Nephron (organoid): ENCODE data around the gene EDEM2.
A peak's percentile ranks its signal among the peaks of the same experiment; 100 is the strongest.

Experiments
- H3K27ac Mint-ChIP-seq, 3 experiments: 2 replicates each; pipeline ENCODE4 v1.8.0; 2020; ENCODE audit warnings: mixed read lengths in 3 of 3, mild to moderate bottlenecking in 2 of 3, moderate library complexity in 1 of 3
- H3K27me3 Mint-ChIP-seq: 2 replicates; pipeline ENCODE4 v1.8.0; 2021; ENCODE audit warnings: low read depth, mild to moderate bottlenecking, moderate library complexity, mixed read lengths
- H3K36me3 Mint-ChIP-seq: 2 replicates; pipeline ENCODE4 v1.8.0; 2020; ENCODE audit warnings: low read depth, mixed read lengths
- H3K4me1 Mint-ChIP-seq: 2 replicates; pipeline ENCODE4 v1.8.0; 2020; ENCODE audit warnings: mixed read lengths
- H3K4me3 Mint-ChIP-seq, 3 experiments: 2 replicates each; pipeline ENCODE4 v1.8.0; 2020; ENCODE audit warnings: mild to moderate bottlenecking in 3 of 3, mixed read lengths in 3 of 3, moderate library complexity in 2 of 3
- H3K9me3 Mint-ChIP-seq: 2 replicates; pipeline ENCODE4 v1.8.0; 2020; ENCODE audit warnings: mixed read lengths
- TF ChIP-seq, protein P1 (sequence below), 3 experiments: fragments of 200-600 bp; sonication (generic); IDR thresholded peaks; one replicate each; pipeline ENCODE4 v1.5.0; 2021; ENCODE audit warnings: antibody characterized with exemption in 3 of 3; ENCODE audit not compliant: unreplicated experiment in 3 of 3

The EDEM2 gene

DNA sequence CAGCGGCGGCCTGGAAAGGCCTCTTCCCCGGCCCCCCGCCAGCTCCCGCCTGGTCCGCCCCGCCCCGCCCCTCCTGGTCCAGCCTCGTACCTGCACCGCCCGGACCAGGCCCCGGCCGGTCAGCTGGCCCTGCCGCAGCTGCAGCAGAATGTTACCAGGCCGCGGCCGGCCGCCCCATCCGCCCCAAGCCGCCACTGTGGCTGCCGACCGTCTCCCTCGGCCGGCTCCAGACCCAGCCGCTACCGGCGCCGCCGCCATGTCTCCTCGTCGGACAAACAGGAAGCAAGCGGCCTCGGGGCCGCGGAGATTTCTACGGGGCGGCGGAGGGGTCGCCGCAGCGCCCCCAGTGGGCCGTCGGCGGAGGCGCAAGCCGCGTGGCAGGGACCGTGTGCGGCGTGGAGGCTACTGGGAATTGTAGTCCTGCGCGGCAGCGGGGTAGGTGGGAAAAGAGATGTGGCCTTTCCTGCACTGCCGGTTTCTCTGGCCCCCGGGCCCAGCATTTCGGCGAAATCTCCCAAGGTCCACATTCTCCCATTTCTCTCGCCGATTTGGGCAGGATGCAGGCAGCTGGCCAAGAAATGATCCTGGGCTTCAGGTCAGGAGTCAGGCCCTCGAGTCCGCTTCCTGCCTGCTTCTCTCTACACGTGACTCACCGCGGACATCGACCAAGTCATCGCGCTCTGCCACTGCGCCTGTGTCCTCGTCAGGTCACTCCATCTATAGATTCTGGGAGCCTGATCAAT, 54.4 kb downstream of the EDEM2 start, which contains the start of gene TRPC4AP:
Gene TRPC4AP (minus strand): TSS at position 284 of the 743 bp plus-strand sequence. CDS start 26 bp downstream, at position 258.
- TF ChIP-seq, protein P1, sequence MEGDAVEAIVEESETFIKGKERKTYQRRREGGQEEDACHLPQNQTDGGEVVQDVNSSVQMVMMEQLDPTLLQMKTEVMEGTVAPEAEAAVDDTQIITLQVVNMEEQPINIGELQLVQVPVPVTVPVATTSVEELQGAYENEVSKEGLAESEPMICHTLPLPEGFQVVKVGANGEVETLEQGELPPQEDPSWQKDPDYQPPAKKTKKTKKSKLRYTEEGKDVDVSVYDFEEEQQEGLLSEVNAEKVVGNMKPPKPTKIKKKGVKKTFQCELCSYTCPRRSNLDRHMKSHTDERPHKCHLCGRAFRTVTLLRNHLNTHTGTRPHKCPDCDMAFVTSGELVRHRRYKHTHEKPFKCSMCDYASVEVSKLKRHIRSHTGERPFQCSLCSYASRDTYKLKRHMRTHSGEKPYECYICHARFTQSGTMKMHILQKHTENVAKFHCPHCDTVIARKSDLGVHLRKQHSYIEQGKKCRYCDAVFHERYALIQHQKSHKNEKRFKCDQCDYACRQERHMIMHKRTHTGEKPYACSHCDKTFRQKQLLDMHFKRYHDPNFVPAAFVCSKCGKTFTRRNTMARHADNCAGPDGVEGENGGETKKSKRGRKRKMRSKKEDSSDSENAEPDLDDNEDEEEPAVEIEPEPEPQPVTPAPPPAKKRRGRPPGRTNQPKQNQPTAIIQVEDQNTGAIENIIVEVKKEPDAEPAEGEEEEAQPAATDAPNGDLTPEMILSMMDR (IDR thresholded peaks at IDR 0.05; ENCODE audit: unreplicated experiment in 3 of 3), result peak; percentile 96 to 99 (median 99)
- H3K27me3 Mint-ChIP-seq, result no peaks in the 10 kb centered on the region
- H3K9me3 Mint-ChIP-seq, result no peaks in the 10 kb centered on the region
- H3K4me1 Mint-ChIP-seq, result peaks cover 46% of the 10 kb centered on the region
- H3K36me3 Mint-ChIP-seq, result peaks cover 8% of the 10 kb centered on the region
- peak within 1 kb of the TSS; percentile 86 to 98 (median 96) for H3K27ac Mint-ChIP-seq
- peak within 1 kb of the TSS; percentile 90 to 99 (median 92) for H3K4me3 Mint-ChIP-seq

DNA sequence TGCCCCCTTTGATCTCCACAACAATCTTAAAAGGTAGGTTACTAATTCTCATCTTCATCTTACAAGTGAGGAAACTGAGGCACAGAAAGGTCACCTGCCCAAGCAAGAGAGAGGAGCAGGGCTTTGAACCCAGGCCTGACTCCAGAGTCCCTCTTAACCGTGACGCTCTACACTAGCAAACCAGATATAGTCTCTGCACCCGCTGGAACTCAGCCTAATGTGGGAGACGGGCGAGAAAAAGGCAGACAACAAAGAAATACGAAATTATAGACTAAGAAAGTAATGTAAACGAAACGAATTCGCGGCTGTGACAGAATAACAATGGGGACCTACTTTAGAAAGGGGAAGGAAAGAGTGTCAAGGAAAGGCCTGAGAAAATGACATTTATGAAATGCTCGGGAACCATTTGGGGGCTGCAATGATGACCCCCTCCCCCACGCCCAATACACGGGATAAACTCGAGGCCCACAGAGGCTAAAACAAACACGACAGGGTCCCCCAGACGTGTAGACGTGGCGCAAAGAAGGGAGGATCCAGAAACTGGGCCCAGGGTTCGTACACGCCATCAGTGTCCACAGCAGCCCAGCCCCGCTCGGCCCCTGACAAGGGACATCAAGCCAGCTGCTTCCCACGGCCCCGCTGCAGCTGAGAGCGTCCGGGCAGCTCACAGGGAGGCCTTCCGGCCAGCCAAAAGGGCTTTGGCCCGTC, 55.2 kb downstream of the EDEM2 start:
- TF ChIP-seq, protein P1 (IDR thresholded peaks at IDR 0.05; ENCODE audit: unreplicated experiment in 3 of 3), result no peak
- peaks cover 49% of the 10 kb centered on the region for H3K4me1 Mint-ChIP-seq
- H3K36me3 Mint-ChIP-seq, result peaks cover 12% of the 10 kb centered on the region
- no peaks in the 10 kb centered on the region for H3K27me3 Mint-ChIP-seq
- H3K27ac Mint-ChIP-seq, result peak overlapping the region; percentile 86 to 96 (median 94)
- H3K4me3 Mint-ChIP-seq, result peak overlapping the region; percentile 90 to 99 (median 92)
- H3K9me3 Mint-ChIP-seq, result no peaks in the 10 kb centered on the region

DNA sequence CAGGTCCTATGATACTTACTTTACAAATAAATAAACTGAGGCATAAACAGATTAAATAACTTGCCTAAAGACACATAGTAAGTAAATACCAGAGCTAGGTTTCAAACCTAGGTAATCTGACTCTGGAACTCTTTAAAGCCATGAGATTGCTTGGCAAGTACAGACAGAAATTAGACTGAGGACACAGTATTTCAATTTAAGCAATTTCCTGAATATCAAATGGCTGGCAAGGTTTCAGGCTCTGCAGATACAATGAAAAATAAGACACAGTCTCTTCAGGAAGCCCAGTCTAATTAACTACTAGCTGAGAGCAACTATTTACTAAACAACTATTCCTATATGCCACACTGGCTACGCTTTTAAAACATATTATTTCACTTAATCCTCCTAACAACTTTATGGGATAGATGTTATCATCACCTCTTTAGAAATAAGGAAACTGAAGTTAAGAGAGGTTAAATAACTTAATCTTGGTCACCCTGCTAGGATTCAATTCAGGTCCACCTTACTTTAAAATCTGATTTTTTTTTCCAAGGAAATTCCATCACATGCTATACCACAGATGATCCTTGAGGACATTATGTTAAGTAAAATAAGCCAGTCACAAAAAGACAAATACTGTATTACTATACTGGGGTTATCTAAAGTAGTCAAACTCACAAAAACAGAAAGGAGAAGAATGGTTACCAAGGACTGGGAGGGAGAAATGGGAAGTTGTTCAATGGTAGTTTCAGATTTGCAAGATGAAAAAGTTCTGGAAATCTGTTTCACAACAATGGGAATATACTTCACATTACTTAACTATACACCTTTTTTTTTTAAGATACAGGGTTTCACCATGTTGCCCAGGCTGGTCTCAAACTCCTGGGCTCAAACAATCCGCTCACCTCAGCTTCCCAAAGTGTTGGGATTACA, 58.6 kb downstream of the EDEM2 start:
- peaks cover 18% of the 10 kb centered on the region for H3K36me3 Mint-ChIP-seq
- H3K27ac Mint-ChIP-seq, result peak overlapping the region in 2 of 3 experiments; percentile 16 to 36
- no peaks in the 10 kb centered on the region for H3K27me3 Mint-ChIP-seq
- TF ChIP-seq, protein P1 (IDR thresholded peaks at IDR 0.05; ENCODE audit: unreplicated experiment in 3 of 3), result no peak
- H3K4me3 Mint-ChIP-seq, result peak overlapping the region; percentile 30 to 65 (median 55)
- no peaks in the 10 kb centered on the region for H3K9me3 Mint-ChIP-seq
- H3K4me1 Mint-ChIP-seq, result peaks cover 37% of the 10 kb centered on the region

DNA sequence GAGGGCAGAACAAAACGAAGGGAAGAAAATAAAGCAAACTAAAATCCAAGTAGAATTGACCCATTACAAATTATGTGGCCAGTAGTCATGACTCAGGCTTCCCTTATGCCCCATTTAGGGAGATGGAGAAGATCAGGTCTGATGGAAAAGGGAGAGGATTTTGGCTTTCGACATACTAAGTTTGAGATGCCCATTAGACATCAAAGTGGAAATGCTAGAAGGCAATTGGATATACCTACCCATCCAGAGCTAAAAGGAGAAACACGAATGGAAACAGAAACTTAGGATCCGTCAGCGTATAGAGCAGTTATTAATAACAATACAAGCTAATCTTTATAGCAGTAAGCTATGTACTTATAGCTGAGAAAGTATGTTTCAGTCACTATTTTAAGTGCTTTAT, 59.3 kb downstream of the EDEM2 start:
- TF ChIP-seq, protein P1 (IDR thresholded peaks at IDR 0.05; ENCODE audit: unreplicated experiment in 3 of 3), result no peak
- Mint-ChIP-seq H3K4me3 (peak overlapping the region in 1 of 3 experiments; percentile 24), H3K27me3 (no peaks in the 10 kb centered on the region), H3K9me3 (no peaks in the 10 kb centered on the region), H3K27ac (peak overlapping the region in 1 of 3 experiments; percentile 16), H3K36me3 (peaks cover 18% of the 10 kb centered on the region), H3K4me1 (peaks cover 30% of the 10 kb centered on the region)

DNA sequence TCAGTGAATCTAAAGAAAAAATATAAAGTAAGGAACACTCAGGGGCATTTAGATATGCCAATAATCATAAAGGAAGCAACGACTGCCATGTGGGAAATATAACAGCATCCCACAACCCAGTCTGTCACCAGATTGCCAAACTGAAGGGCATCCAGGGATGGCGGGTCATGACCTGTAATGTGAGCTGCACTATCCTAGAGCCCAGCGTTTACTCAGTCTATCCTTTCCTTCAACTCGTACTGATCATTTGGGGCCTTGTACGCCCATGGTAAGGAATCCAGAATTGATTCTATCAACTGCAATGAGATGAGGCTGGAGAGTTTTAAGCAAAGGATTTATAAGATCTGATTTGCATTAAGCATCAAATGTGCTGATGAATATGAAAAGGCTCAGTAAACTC, 59.8 kb downstream of the EDEM2 start:
- Mint-ChIP-seq H3K9me3 (no peaks in the 10 kb centered on the region), H3K27me3 (no peaks in the 10 kb centered on the region), H3K27ac (no peak overlapping the region), H3K36me3 (peaks cover 18% of the 10 kb centered on the region), H3K4me3 (peak overlapping the region in 1 of 3 experiments; percentile 24), H3K4me1 (peaks cover 30% of the 10 kb centered on the region)
- TF ChIP-seq, protein P1 (IDR thresholded peaks at IDR 0.05; ENCODE audit: unreplicated experiment in 3 of 3), result no peak
